Measurements from ENCODE around the gene CPB2. TPM values are rescaled to one million over a fixed set of nuclear protein-coding genes. Genes with fewer than 3 reads are reported as not detected.

The CPB2 gene
- total RNA-seq, 1 donor from 2014 or later: not detected

- DNase-seq (ENCODE audit: low spot score): peak; percentile 7
- Mint-ChIP-seq H3K36me3 (ENCODE audit: low read depth, unreplicated experiment) (no peaks in the 10 kb centered on the region), H3K4me1 (ENCODE audit: unreplicated experiment) (no peaks in the 10 kb centered on the region), H3K27ac (ENCODE audit: unreplicated experiment) (no peak overlapping the region), H3K27me3 (ENCODE audit: unreplicated experiment) (no peaks in the 10 kb centered on the region), H3K9me3 (ENCODE audit: unreplicated experiment) (no peaks in the 10 kb centered on the region), H3K4me3 (ENCODE audit: unreplicated experiment) (no peak overlapping the region)
- TF ChIP-seq, protein P1, sequence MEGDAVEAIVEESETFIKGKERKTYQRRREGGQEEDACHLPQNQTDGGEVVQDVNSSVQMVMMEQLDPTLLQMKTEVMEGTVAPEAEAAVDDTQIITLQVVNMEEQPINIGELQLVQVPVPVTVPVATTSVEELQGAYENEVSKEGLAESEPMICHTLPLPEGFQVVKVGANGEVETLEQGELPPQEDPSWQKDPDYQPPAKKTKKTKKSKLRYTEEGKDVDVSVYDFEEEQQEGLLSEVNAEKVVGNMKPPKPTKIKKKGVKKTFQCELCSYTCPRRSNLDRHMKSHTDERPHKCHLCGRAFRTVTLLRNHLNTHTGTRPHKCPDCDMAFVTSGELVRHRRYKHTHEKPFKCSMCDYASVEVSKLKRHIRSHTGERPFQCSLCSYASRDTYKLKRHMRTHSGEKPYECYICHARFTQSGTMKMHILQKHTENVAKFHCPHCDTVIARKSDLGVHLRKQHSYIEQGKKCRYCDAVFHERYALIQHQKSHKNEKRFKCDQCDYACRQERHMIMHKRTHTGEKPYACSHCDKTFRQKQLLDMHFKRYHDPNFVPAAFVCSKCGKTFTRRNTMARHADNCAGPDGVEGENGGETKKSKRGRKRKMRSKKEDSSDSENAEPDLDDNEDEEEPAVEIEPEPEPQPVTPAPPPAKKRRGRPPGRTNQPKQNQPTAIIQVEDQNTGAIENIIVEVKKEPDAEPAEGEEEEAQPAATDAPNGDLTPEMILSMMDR (IDR thresholded peaks at IDR 0.05; ENCODE audit: unreplicated experiment): no peak
Measured at GRCh38 chr13:46071590-46072249, 33.1 kb downstream of the CPB2 start.

DNA sequence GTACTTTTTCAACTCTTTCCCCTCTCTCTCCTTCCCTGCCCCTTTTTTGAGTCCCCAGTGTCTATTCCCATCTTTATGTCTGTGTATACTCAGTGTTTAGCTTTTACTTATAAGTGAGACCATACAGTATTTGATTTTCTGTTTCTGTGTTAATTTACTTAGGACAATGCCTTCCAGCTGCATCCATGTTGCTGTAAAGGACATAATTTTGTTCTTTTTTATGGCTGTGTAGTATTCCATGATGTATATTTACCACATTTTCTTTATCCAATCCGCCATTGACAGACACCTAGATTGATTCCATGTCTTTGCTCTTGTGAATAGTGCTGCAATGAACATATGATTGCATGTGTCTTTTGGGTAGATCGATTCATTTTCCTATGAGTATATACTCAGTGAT, 41.5 kb downstream of the CPB2 start:
- TF ChIP-seq, protein P1 (IDR thresholded peaks at IDR 0.05; ENCODE audit: unreplicated experiment): no peak

DNA sequence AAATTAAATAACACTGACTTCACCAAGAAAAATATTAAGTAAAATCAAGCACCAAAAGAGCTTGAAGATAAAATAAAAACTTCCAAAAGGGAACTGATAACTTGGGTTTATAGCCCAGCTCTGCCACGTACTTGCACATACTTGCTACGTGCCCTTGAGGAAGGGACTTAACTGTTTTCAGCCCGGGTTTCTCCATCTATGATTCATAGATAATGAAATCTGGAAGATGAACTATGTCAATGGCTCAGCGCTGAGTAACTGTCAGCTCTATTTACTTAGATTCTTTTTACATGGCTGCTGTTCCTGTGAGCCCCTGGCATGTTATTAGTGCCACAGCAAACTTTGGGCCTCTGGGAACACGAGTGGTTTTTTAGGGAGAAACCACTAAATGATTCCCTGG, 42.6 kb downstream of the CPB2 start:
- Mint-ChIP-seq H3K4me3 (ENCODE audit: unreplicated experiment) (no peak overlapping the region), H3K27ac (ENCODE audit: unreplicated experiment) (no peak overlapping the region), H3K27me3 (ENCODE audit: unreplicated experiment) (no peaks in the 10 kb centered on the region), H3K9me3 (ENCODE audit: unreplicated experiment) (no peaks in the 10 kb centered on the region), H3K4me1 (ENCODE audit: unreplicated experiment) (peaks cover 6% of the 10 kb centered on the region), H3K36me3 (ENCODE audit: low read depth, unreplicated experiment) (no peaks in the 10 kb centered on the region)
- TF ChIP-seq, protein P1 (IDR thresholded peaks at IDR 0.05; ENCODE audit: unreplicated experiment): no peak
- DNase-seq (ENCODE audit: low spot score): no peak

More for the DNA sequence above, 41.5 kb downstream of the CPB2 start:
- DNase-seq (ENCODE audit: low spot score): no peak
- H3K4me3 Mint-ChIP-seq (ENCODE audit: unreplicated experiment): no peak overlapping the region
- H3K27ac Mint-ChIP-seq (ENCODE audit: unreplicated experiment): no peak overlapping the region
- H3K36me3 Mint-ChIP-seq (ENCODE audit: low read depth, unreplicated experiment): no peaks in the 10 kb centered on the region
- no peaks in the 10 kb centered on the region for H3K9me3 Mint-ChIP-seq (ENCODE audit: unreplicated experiment)
- H3K4me1 Mint-ChIP-seq (ENCODE audit: unreplicated experiment): no peaks in the 10 kb centered on the region
- H3K27me3 Mint-ChIP-seq (ENCODE audit: unreplicated experiment): no peaks in the 10 kb centered on the region

DNA sequence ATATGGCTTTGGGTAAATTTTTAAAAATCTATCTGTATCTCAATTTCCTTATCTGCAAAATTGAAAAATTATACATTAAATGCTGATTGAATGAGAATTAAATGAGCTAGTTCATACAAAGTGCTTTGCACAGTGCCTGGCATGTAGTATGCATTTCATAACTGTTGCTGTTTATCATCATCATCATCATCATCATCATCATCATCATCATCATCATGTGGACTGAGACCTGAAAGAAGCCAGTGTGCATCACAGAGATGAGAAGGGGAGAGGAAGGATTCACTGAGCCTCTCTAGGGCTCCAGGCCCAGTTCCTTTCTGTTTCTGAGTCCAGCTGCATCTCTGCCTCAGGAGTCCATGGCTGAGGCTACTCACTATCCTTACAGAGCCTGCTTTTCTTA, 45.4 kb downstream of the CPB2 start:
- DNase-seq (ENCODE audit: low spot score): no peak
- H3K4me3 Mint-ChIP-seq (ENCODE audit: unreplicated experiment): no peak overlapping the region
- no peak overlapping the region for H3K27ac Mint-ChIP-seq (ENCODE audit: unreplicated experiment)
- no peaks in the 10 kb centered on the region for H3K36me3 Mint-ChIP-seq (ENCODE audit: low read depth, unreplicated experiment)
- TF ChIP-seq, protein P1 (IDR thresholded peaks at IDR 0.05; ENCODE audit: unreplicated experiment): no peak
- no peaks in the 10 kb centered on the region for H3K27me3 Mint-ChIP-seq (ENCODE audit: unreplicated experiment)
- no peaks in the 10 kb centered on the region for H3K9me3 Mint-ChIP-seq (ENCODE audit: unreplicated experiment)
- H3K4me1 Mint-ChIP-seq (ENCODE audit: unreplicated experiment): peaks cover 12% of the 10 kb centered on the region

- H3K4me1 Mint-ChIP-seq (ENCODE audit: unreplicated experiment): peaks cover 16% of the 10 kb centered on the region
- H3K36me3 Mint-ChIP-seq (ENCODE audit: low read depth, unreplicated experiment): no peaks in the 10 kb centered on the region
- no peak overlapping the region for H3K4me3 Mint-ChIP-seq (ENCODE audit: unreplicated experiment)
- peaks cover 2% of the 10 kb centered on the region for H3K27me3 Mint-ChIP-seq (ENCODE audit: unreplicated experiment)
- no peaks in the 10 kb centered on the region for H3K9me3 Mint-ChIP-seq (ENCODE audit: unreplicated experiment)
- TF ChIP-seq, protein P1 (IDR thresholded peaks at IDR 0.05; ENCODE audit: unreplicated experiment): no peak
- no peak for DNase-seq (ENCODE audit: low spot score)
- H3K27ac Mint-ChIP-seq (ENCODE audit: unreplicated experiment): no peak overlapping the region
Measured at GRCh38 chr13:46058268-46058667, 46.6 kb downstream of the CPB2 start.
